GM23248 (cell line): Measurements from ENCODE around the gene DLG1.

Experiments
- EZH2 ChIP-seq: fragments of 200-600 bp; sonication (generic); IDR thresholded peaks from 2 replicates; pipeline ENCODE4 v1.6.1; 2018; ENCODE audit warnings: antibody characterized with exemption, mild to moderate bottlenecking; ENCODE audit not compliant: insufficient read depth, poor library complexity, severe bottlenecking
- EZH2phosphoT487 ChIP-seq: fragments of 200-600 bp; sonication (generic); IDR thresholded peaks from 2 replicates; pipeline ENCODE4 v1.6.1; 2018; ENCODE audit warnings: antibody characterized with exemption, moderate library complexity, mild to moderate bottlenecking, low read depth; ENCODE audit not compliant: insufficient read depth

DNA sequence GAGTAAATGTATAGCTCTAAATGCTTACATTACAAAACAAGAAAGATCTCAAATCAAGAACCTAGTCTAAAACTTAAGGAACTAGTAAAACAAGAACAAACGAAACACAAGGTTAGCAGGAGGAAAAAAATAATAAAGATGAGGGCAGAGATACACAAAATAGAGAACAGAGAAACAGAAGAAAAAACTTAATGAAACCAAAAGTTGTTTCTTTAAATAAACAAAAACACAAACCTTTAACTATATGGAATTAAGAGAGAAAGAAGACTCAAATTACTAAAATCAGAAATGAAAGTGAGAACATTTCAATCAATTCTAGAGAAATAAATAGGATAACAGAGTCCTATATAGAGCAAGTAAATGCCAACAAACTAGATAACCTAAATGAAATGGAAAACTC is 59.6 kb downstream of the DLG1 start:
- TF ChIP-seq EZH2 (no peak), EZH2phosphoT487 (no peak)
